OCI-LY1 (cell line): Measurements from ENCODE around the gene CREB3L2.

Experiments
- CTCF ChIP-seq: fragments of 200-600 bp; sonication (generic), shearing (Covaris generic); IDR thresholded peaks from 2 replicates; pipeline ENCODE4 v1.5.1; 2017; ENCODE audit warnings: mild to moderate bottlenecking, antibody characterized with exemption, low read length, moderate library complexity, mixed read lengths
- EZH2 ChIP-seq: fragments of 200-600 bp; sonication (generic), shearing (Covaris generic); IDR thresholded peaks from 2 replicates; pipeline ENCODE4 v1.8.0; 2017; ENCODE audit warnings: borderline replicate concordance, mixed run types, mild to moderate bottlenecking, antibody characterized with exemption, low read length, moderate library complexity, mixed read lengths

GRCh38 chr7:137990251-137990941 lies 11.5 kb downstream of the CREB3L2 start:
- TF ChIP-seq CTCF (no peak), EZH2 (no peak)
